Measurements from ENCODE around the gene MTG1. TPM values are rescaled to one million over a fixed set of nuclear protein-coding genes. Genes with fewer than 3 reads are reported as not detected.
"Not testable (repeated sequence)": the region's sequence is repeated elsewhere in the genome, so short reads cannot be mapped to it uniquely, and the experiment has no call there.

The MTG1 gene
- total and polyA plus RNA-seq, 2 experiments from 2014 or later = 22.8 to 50.7 TPM

GRCh38 chr10:133365461-133366129 lies 28.4 kb upstream of the MTG1 start:
- Histone ChIP-seq H3K36me3 (ENCODE audit: low read depth) (peaks cover 3% of the 10 kb centered on the region; the same call in 1 of the 2 replicates), H3K4me3 (no peak overlapping the region), H3K9me2 (ENCODE audit: insufficient read depth) (no peaks in the 10 kb centered on the region), H3K9me3 (ENCODE audit: low read depth) (no peaks in the 10 kb centered on the region), H4K20me1 (ENCODE audit: insufficient read depth) (no peaks in the 10 kb centered on the region), H3K9ac (no peak overlapping the region), H2AFZ (no peak overlapping the region), H3K79me2 (ENCODE audit: insufficient read depth) (no peaks in the 10 kb centered on the region), H3K4me1 (ENCODE audit: insufficient read depth) (no peaks in the 10 kb centered on the region), H3K27me3 (replicated peaks; ENCODE audit: insufficient read depth) (no peaks in the 10 kb centered on the region), H3F3A (ENCODE audit: insufficient read depth) (no peaks in the 10 kb centered on the region), H3K4me2 (ENCODE audit: unreplicated experiment) (no peak overlapping the region), H3K27ac (no peak overlapping the region)
- no peak for TF ChIP-seq EZH2phosphoT487 (IDR thresholded peaks at IDR 0.05; ENCODE audit: insufficient read depth, low read depth)
- no peak for TF ChIP-seq EZH2 (IDR thresholded peaks at IDR 0.05; ENCODE audit: insufficient read depth, poor library complexity, severe bottlenecking)
- WGBS, 2 experiments (ENCODE audit: low coverage in 1 of 2, low lambda C conversion rate in 2 of 2, missing lambda C conversion rate in 2 of 2) = 89 to 90% methylated on average over 13 of the region's 13 CpGs
- in situ Hi-C loops (cut with MboI) = no loop called here
- no peak for DNase-seq

GRCh38 chr10:133366130-133366478 lies 27.9 kb upstream of the MTG1 start:
- H3K4me1 ChIP-seq (ENCODE audit: insufficient read depth) = no peaks in the 10 kb centered on the region
- no peaks in the 10 kb centered on the region for H3F3A ChIP-seq (ENCODE audit: insufficient read depth)
- no peak overlapping the region for H3K4me3 ChIP-seq
- no peaks in the 10 kb centered on the region for H3K9me2 ChIP-seq (ENCODE audit: insufficient read depth)
- no peak for DNase-seq
- WGBS, 2 experiments (ENCODE audit: low coverage in 1 of 2, low lambda C conversion rate in 2 of 2, missing lambda C conversion rate in 2 of 2) = 85 to 87% methylated on average over 17 of the region's 17 CpGs
- H3K36me3 ChIP-seq (ENCODE audit: low read depth) = peaks cover 3% of the 10 kb centered on the region; the same call in 1 of the 2 replicates
- no peaks in the 10 kb centered on the region for H3K27me3 ChIP-seq (replicated peaks; ENCODE audit: insufficient read depth)
- H3K9ac ChIP-seq = no peak overlapping the region
- H3K27ac ChIP-seq = no peak overlapping the region
- no peak overlapping the region for H3K4me2 ChIP-seq (ENCODE audit: unreplicated experiment)
- no peaks in the 10 kb centered on the region for H4K20me1 ChIP-seq (ENCODE audit: insufficient read depth)
- no peak for TF ChIP-seq EZH2 (IDR thresholded peaks at IDR 0.05; ENCODE audit: insufficient read depth, poor library complexity, severe bottlenecking)
- no peak for TF ChIP-seq EZH2phosphoT487 (IDR thresholded peaks at IDR 0.05; ENCODE audit: insufficient read depth, low read depth)
- no peaks in the 10 kb centered on the region for H3K79me2 ChIP-seq (ENCODE audit: insufficient read depth)
- no peak overlapping the region for H2AFZ ChIP-seq
- in situ Hi-C loops (cut with MboI) = no loop called here
- H3K9me3 ChIP-seq (ENCODE audit: low read depth) = no peaks in the 10 kb centered on the region

- Histone ChIP-seq H3F3A (ENCODE audit: insufficient read depth) (no peaks in the 10 kb centered on the region), H3K4me1 (ENCODE audit: insufficient read depth) (no peaks in the 10 kb centered on the region), H3K79me2 (ENCODE audit: insufficient read depth) (0 out of 2 replicates have a peak, but pooled peaks cover 5% of the 10 kb centered on the region), H3K4me2 (ENCODE audit: unreplicated experiment) (no peak overlapping the region), H3K9ac (no peak overlapping the region), H2AFZ (no peak overlapping the region), H4K20me1 (ENCODE audit: insufficient read depth) (no peaks in the 10 kb centered on the region), H3K4me3 (no peak overlapping the region), H3K27me3 (replicated peaks; ENCODE audit: insufficient read depth) (no peaks in the 10 kb centered on the region), H3K9me3 (ENCODE audit: low read depth) (no peaks in the 10 kb centered on the region), H3K36me3 (ENCODE audit: low read depth) (peaks cover 3% of the 10 kb centered on the region; the same call in 1 of the 2 replicates), H3K9me2 (ENCODE audit: insufficient read depth) (no peaks in the 10 kb centered on the region), H3K27ac (no peak overlapping the region)
- DNase-seq = no peak
- no peak for TF ChIP-seq EZH2phosphoT487 (IDR thresholded peaks at IDR 0.05; ENCODE audit: insufficient read depth, low read depth)
- TF ChIP-seq EZH2 (IDR thresholded peaks at IDR 0.05; ENCODE audit: insufficient read depth, poor library complexity, severe bottlenecking) = no peak
- in situ Hi-C loops (cut with MboI) = no loop called here
- 93 to 94% methylated on average over 8 to 9 of the region's 13 CpGs for WGBS, 2 experiments (ENCODE audit: low coverage in 1 of 2, low lambda C conversion rate in 2 of 2, missing lambda C conversion rate in 2 of 2)
These were observed 27.2 kb upstream of the MTG1 start for GRCh38 chr10:133366751-133367150.

GRCh38 chr10:133367461-133367860 lies 26.5 kb upstream of the MTG1 start:
- H2AFZ ChIP-seq; H3K4me3 ChIP-seq; H4K20me1 ChIP-seq (ENCODE audit: insufficient read depth); H3K27me3 ChIP-seq (replicated peaks; ENCODE audit: insufficient read depth); H3K9me3 ChIP-seq (ENCODE audit: low read depth); H3K27ac ChIP-seq; H3K4me2 ChIP-seq (ENCODE audit: unreplicated experiment); H3F3A ChIP-seq (ENCODE audit: insufficient read depth); H3K9me2 ChIP-seq (ENCODE audit: insufficient read depth); H3K36me3 ChIP-seq (ENCODE audit: low read depth); H3K9ac ChIP-seq; H3K4me1 ChIP-seq (ENCODE audit: insufficient read depth); in situ Hi-C loops (cut with MboI); DNase-seq: not testable (repeated sequence)
- 60 to 95% methylated on average over 2 of the region's 7 CpGs for WGBS, 2 experiments (ENCODE audit: low coverage in 1 of 2, low lambda C conversion rate in 2 of 2, missing lambda C conversion rate in 2 of 2)
- H3K79me2 ChIP-seq (ENCODE audit: insufficient read depth) = 0 out of 2 replicates have a peak, but pooled peaks cover 10% of the 10 kb centered on the region

All from GM23248 (cell line).